ENCODE data around the gene SELPLG. TPM values are rescaled to one million over a fixed set of nuclear protein-coding genes. Genes with fewer than 3 reads are reported as not detected.

The SELPLG gene
- total RNA-seq, 1 donor from 2014 or later, result 5.8 TPM

- H3K9me3 ChIP-seq (ENCODE audit: insufficient read depth, low read depth, low read length), result no peaks in the 10 kb centered on the region
- peaks cover 95% of the 10 kb centered on the region for H3K79me2 ChIP-seq (ENCODE audit: insufficient read depth, low read length)
- Mint-ChIP-seq H3K27ac (ENCODE audit: unreplicated experiment) (peak overlapping the region; percentile 63), H3K27me3 (ENCODE audit: low read depth, unreplicated experiment) (no peaks in the 10 kb centered on the region), H3K36me3 (ENCODE audit: low read depth, unreplicated experiment) (peaks cover 15% of the 10 kb centered on the region), H3K4me3 (ENCODE audit: unreplicated experiment) (no peak overlapping the region), H3K9me3 (ENCODE audit: unreplicated experiment) (no peaks in the 10 kb centered on the region), H3K4me1 (ENCODE audit: low read depth, unreplicated experiment) (peaks cover 22% of the 10 kb centered on the region)
- H3K4me1 ChIP-seq (ENCODE audit: insufficient read depth, low read length), result no peaks in the 10 kb centered on the region
- H3K9ac ChIP-seq (ENCODE audit: low read length), result no peak overlapping the region
- H3K27me3 ChIP-seq (ENCODE audit: insufficient read depth, low read length), result no peaks in the 10 kb centered on the region
- H3K4me3 ChIP-seq (ENCODE audit: insufficient read depth, low read depth, low read length), result no peak overlapping the region
- DNase-seq (ENCODE audit: low read depth) (no peak), FAIRE-seq (no peak)
- TF ChIP-seq EZH2 (IDR thresholded peaks at IDR 0.05; ENCODE audit: insufficient read depth, low read length) (no peak), CTCF (IDR thresholded peaks at IDR 0.05; ENCODE audit: insufficient read depth, low read depth, low read length) (no peak)
- peaks cover 67% of the 10 kb centered on the region for H4K20me1 ChIP-seq (ENCODE audit: insufficient read depth, low read length)
- H3K36me3 ChIP-seq (ENCODE audit: insufficient read depth, low read length), result peaks cover 40% of the 10 kb centered on the region
- H3K4me2 ChIP-seq (ENCODE audit: low read length), result no peak overlapping the region
- H2AFZ ChIP-seq (ENCODE audit: low read depth, low read length), result no peak overlapping the region
- no peak overlapping the region for H3K27ac ChIP-seq (ENCODE audit: low read depth, low read length)
Observed at GRCh38 chr12:108678104-108678730, 44.5 kb upstream of the SELPLG start.

DNA sequence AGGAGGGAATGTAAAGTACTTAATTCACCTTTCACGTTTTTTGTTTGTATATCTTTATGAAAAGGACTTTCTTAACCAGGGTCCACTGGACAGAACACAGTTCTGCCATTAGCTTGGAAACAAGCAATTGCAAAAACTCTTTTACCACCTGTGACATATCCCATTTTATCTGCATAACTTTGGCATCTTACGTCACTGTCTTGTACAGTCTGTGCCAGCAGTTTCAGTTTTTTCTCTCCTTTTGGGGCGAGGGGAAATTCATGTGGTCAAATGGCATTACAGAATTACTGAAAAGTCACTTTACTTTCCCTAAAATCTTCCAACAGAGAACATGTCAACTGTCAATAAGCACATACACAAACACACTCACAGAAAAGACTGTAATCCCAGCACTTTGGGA lies 43.7 kb upstream of the SELPLG start:
- peaks cover 15% of the 10 kb centered on the region for H3K36me3 Mint-ChIP-seq (ENCODE audit: low read depth, unreplicated experiment)
- Histone ChIP-seq H3K9ac (ENCODE audit: low read length) (no peak overlapping the region), H3K36me3 (ENCODE audit: insufficient read depth, low read length) (peaks cover 48% of the 10 kb centered on the region)

More for the DNA sequence above, 43.7 kb upstream of the SELPLG start:
- Histone ChIP-seq H3K79me2 (ENCODE audit: insufficient read depth, low read length) (peaks cover 95% of the 10 kb centered on the region), H3K27ac (ENCODE audit: low read depth, low read length) (no peak overlapping the region), H3K27me3 (ENCODE audit: insufficient read depth, low read length) (no peaks in the 10 kb centered on the region), H3K9me3 (ENCODE audit: insufficient read depth, low read depth, low read length) (no peaks in the 10 kb centered on the region), H3K4me1 (ENCODE audit: insufficient read depth, low read length) (no peaks in the 10 kb centered on the region), H2AFZ (ENCODE audit: low read depth, low read length) (no peak overlapping the region), H4K20me1 (ENCODE audit: insufficient read depth, low read length) (peaks cover 71% of the 10 kb centered on the region), H3K4me3 (ENCODE audit: insufficient read depth, low read depth, low read length) (no peak overlapping the region), H3K4me2 (ENCODE audit: low read length) (no peak overlapping the region)
- Mint-ChIP-seq H3K4me1 (ENCODE audit: low read depth, unreplicated experiment) (peaks cover 22% of the 10 kb centered on the region), H3K9me3 (ENCODE audit: unreplicated experiment) (no peaks in the 10 kb centered on the region), H3K27ac (ENCODE audit: unreplicated experiment) (no peak overlapping the region), H3K4me3 (ENCODE audit: unreplicated experiment) (no peak overlapping the region), H3K27me3 (ENCODE audit: low read depth, unreplicated experiment) (no peaks in the 10 kb centered on the region)
- FAIRE-seq (no peak), DNase-seq (ENCODE audit: low read depth) (no peak)
- TF ChIP-seq EZH2 (IDR thresholded peaks at IDR 0.05; ENCODE audit: insufficient read depth, low read length), result no peak
- TF ChIP-seq CTCF (IDR thresholded peaks at IDR 0.05; ENCODE audit: insufficient read depth, low read depth, low read length), result no peak

Data from astrocyte (in vitro differentiated cells and primary cell).